Skin of body (tissue), 2 donors: Measurements from ENCODE around the gene CD244. TPM values are rescaled to one million over a fixed set of nuclear protein-coding genes. Genes with fewer than 3 reads are reported as not detected.
"Not testable (repeated sequence)": the region's sequence is repeated elsewhere in the genome, so short reads cannot be mapped to it uniquely, and the experiment has no call there.

Source experiments
- DNase-seq: peaks from one replicate; lab custom pipeline; 2025; lab: John Stamatoyannopoulos, UW
- total RNA-seq: library from RNA; depleted of rRNA; stranded (reverse); fragments of >200 nt; gene quantifications from one replicate; pipeline ENCODE4 v1.2.3, GENCODE V29; 2014

Gene CD244
- total RNA-seq, 1 donor from 2014 or later, result 0.49 TPM

DNA sequence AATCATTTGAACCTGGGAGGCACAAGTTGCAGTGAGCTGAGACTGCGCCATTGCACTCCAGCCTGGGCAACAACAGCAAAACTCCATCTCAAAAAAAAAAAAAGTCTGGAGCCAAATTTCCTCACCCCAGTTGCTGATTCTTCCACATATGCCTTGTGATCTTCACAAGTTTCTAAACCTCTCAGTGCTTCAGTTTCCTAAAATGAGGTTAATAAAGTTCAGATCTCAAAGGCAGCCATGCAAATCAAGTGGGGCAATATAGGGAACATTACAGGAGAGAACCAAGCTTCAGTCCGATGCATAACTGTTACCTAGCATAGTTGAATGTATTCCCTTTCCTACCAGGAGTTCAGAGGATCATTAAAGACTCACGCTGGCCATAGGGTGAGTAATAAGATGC lies 17.5 kb upstream of the CD244 start:
- no peak for DNase-seq

DNA sequence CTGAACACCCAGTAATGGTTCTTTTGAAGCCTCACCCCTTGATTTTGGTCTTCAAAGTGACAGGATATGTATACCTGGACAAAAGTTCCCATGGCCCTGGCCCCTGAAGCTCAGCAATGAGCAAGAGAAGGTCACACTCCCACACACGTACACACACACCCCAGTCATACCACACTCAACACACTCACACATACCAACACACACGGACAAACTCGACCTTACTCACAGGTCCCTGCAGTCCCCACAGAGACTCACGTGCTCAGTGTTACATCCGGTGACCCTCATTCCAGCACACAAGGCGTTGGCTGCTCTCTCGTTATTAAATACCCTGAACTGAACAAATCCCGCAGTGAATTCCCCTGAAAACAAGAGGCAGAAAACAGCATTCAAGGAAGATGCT lies 16.4 kb upstream of the CD244 start:
- DNase-seq, result no peak

DNA sequence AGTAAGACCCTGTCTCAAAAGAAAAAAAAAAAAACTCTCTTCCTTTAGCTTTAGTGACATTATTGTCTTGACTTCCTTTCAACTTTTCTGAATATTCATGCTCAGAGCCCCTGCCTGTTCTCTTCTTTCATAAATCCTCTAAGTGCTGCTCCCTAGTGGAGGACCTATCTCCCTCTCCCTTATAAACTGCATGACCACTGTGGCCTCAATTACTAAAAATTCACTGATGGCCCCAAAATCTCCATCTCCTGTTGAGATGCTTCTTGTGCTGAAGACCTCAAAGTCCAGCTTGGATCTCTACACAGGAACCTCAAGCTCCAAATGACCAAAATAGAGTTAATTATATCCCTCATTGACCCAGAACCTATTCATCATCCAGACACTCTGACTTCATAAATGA lies 14.5 kb upstream of the CD244 start:
- DNase-seq, result no peak

DNA sequence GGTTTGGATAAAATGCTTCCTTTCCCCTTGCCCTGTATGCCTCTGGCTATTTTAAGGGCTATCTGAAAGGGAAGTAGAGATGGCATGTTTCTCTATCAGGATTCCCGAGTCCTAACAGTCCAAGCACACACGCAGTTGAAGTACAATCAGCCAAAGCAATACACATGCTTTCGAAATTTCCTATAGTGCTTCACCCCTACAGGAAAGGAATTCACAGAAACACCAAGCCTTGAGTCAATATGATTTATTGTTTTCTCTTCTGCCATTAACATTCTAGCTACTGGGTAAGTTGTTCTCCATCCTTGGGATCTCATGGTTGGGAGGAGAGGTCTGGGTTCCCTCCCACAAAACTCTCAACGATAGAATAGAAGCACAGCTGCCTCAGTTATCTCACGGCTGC lies 13.6 kb upstream of the CD244 start:
- DNase-seq, result no peak

DNA sequence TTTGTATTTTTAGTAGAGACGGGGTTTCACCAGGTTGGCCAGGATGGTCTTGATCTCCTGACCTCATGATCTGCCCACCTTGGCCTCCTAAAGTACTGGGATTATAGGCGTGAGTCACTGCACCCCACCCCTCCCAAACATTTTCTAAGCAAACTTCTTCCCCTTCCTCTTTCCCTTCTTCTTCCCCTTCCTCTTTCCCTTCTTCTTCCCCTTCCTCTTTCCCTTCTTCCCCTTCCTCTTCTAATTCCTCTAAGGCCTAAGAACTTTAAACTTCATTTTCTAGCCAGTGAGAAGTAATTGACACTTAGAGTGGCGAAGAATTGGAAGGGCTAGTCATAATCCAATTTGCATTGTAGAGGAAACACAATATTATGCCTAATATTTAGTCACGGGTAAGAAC lies 12.9 kb upstream of the CD244 start:
- DNase-seq, result not testable (repeated sequence)

DNA sequence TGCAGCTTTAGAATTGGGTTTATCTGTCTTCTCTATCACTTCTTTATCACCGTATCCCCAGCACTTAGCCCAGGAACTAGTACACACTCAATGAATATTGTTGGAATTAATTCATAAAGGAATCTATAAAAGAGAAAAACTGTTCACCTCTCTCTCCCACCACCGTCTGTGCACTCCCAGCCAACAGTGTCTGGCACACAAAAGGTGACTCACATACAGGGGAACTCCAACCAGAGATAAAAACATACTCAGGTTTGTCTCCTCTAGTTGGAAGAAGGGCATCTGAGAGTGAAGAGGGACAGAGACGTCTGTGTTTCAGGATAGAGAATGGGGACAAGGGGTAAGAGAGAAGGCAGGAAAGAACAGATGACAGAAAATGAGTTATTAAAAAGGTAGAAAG lies 12.2 kb upstream of the CD244 start:
- no peak for DNase-seq

DNA sequence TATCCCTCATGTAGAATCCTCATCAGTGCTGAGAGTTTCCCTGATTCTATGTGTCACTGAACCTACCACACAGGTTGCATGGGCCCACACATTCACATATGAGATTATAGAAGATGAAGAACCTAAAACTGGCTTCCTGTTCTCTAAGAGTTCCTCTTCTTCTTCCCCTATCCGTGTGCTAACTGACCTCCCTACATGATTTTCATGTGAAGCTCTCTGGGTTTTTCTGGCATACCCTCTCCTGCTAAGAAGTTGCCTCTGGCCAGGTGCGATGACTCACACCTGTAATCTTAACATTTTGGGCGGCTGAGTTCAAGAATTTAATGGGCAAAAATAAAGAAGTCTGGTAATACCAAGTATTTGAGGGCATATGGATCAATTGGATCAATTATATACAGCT lies 5.5 kb upstream of the CD244 start:
- no peak for DNase-seq

DNA sequence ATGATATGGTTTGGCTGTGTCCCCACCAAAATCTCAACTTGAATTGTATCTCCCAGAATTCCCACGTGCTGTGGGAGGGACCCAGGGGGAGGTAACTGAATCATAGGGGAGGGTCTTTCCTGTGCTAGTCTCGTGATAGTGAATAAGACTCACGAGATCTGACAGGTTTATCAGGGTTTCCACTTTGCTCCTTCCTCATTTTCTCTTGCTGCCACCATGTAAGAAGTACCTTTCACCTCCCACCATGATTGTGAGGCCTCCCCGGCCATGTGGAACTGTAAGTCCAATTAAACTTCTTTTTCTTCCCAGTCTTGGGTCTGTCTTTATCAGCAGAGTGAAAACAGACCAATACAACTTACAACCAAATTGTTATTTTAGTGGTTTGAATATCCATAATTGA lies 5.0 kb upstream of the CD244 start:
- DNase-seq, result not testable (repeated sequence)

DNA sequence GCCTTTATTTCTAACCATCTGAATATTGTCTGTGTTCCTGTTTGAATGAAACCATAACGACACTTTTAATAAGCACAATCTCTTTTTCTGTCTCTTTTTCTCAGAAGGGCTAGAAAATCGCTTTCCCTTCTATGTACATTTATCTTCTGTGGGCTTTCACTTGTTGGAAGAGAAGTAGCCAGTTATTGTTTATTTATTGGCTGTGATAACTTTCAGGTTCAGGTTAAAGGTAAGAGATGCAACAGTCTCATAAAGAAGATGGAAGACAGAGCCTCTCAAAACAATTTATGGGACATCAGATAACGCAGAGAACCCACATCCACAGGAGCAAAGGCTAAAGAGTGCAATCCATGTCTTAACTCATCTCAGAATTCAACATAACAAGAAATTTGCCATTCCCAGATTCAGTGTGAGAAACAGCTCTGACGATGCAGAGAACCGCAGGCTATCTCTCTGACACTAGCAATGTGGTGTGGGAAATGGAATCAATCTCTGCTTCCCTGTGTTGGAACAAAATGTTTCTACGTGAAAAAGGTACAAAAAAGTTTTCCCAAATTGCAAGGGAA lies 4.1 kb upstream of the CD244 start:
- DNase-seq, result no peak

DNA sequence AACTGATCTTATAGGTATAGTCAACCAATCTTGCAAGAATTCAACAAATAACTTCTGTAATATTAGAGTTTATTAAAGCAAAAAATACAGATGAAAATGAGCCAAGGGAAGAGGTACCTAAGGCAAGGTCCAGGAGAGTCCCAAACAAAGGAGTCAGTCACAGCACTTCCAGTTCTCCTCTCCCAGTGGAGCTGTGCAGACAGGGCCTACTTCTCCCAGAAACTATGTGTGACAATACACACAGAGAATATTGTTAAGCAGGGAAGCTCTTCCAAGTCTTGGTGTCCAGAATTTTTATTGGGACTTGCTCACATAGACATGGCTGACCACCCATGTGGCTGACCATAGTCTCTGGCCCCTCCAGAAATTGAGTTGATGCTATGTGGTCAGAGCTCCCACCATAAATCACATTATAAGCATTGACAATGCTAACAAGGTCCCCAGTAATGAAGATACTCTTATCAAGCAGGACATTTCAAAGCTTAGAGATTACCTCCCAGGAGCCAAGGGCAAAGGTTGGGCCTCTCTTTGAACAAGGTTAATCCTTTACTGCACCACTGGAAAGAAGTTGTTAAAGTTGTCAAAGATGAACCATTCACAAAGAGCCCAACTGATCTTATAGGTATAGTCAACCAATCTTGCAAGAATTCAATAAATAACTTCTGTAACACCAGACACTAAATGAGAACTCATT lies 3.5 kb upstream of the CD244 start:
- DNase-seq, result no peak

DNA sequence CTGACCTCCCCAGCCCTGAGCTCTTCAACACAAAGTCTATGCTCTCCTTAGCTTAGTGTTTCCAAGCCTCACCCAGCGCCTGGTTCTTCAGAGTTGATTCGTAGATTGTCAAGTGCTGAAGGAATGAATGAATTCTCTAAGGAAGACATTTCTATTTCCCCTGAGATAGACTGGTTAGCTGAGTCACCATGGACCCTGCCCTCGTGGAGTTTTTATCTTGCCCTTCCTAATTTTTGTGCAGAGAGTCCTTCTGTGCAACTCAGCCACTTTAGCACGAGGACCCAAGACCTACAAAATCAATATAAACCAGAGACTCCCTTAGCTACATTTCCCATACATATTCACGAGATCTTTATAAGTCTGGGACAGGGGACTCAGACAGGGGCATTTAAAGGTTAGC lies 2.6 kb upstream of the CD244 start:
- DNase-seq, result no peak

DNA sequence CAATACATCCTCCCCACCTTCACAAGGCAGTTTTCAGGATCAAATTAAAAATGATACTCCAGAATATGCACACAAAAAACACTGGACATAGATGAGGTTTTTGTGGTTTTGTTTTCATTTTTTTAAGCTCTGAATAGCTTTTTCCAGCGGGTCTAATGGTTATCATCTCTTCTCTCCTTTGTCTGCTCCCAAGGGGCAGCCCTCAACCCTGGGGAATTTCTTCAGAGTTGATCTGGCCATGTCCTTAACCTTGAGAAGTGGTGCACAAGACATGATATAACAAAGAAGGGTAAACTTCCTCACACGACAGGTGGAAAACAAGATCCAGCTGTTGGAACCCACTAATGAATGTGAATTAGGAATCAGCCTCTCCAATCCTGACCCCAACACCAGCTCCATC lies 1.5 kb upstream of the CD244 start:
- DNase-seq, result no peak

DNA sequence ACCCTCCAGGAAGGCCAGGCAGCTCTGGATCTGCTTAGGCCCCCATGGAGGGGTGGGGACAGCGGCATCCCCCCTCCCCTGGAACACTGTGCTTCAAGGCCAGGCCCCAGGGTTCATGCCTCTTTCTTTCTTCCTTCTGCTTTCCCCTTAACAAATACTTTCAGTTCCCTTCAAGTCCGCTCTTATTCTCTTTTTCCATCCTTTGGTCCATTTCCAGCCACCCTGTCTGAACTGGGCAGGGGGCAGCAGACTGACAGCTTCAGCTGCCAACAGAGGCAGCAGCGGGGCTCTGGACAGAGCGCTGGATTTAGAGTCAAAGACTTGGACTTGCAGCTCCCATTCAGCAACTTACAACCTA lies 1.1 kb upstream of the CD244 start:
- DNase-seq, result no peak

DNA sequence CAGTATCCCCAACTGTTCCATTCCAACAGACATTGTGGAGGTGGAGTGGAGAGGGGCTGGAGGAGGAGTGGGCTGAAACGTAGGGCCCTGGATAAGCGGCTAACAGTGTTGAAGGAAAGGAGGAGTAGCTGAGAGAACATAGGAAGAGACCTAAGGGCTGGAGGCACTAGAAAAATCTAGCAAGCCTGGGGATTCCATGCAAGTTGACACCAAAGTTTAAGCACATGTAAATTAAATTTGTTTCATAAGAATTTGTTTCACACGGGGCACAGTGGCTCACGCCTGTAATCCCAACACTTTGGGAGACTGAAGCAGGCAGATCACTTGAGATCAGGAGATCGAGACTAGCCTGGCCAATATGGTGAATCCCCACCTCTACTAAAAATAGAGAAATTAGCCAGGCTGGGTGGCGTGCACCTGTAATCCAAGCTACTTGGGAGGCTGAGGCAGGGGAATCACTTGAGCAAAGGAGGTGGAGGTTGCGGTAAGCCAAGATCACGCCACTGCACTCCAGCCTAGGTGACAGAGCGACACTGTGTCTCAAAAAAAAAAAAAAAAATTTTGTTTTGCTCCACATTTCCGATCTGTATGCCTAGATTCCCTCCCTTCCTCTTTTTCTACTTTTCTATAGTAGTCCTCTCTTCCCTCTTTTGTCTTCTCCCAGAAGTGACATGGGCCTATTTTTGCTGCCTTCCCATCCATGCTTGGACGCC lies 530 bp upstream of the CD244 start:
- no peak for DNase-seq

DNA sequence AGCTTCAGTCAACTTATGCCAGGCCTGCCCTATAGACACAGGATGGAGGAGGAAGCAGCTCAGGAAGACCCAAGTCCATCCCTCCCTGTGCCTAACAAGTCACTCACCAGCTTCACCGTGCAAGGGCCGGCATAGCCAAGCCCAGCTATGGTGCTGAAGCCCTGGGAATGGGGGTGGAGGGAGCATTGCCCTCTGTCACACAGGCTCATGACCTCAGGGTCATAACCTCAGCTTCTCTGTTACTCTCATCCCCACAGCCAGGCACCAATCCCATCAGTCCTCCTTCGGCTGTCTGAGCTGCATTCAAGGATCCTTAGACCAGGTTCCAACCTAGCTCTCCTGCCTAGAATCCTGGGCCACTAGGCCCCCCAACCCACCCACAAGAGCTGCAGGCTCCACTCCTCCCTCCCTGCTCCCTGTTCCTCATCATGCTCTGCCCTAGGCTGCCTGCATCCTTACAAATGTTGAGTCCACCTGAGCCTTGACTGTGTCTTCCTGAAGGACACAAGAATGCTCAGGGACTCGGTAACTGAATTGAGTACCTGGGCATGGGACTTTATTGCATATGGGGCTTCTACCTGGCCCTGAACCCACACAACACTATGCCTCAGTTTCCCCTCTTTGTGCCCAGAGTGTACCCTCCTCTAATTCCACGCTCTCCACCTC lies 1.7 kb downstream of the CD244 start:
- no peak for DNase-seq

DNA sequence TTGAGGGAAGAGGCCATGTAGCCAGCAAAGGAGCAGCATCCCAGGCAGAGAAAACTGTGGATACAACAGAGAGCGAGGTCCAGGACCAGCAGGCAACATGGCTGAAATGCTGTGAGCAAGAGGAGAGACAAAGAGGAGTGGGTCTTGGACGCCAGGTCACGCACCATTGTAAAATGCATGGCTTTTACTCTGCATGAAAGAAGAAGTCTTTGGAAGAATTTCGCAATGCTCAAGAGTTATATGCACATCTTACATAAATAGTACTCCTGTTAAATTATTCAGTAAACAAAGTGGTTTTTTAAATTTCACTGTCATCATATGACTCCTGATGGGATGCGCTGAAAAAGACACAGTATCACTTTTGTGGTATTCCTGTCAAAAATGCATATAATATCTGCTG lies 3.5 kb downstream of the CD244 start:
- no peak for DNase-seq

DNA sequence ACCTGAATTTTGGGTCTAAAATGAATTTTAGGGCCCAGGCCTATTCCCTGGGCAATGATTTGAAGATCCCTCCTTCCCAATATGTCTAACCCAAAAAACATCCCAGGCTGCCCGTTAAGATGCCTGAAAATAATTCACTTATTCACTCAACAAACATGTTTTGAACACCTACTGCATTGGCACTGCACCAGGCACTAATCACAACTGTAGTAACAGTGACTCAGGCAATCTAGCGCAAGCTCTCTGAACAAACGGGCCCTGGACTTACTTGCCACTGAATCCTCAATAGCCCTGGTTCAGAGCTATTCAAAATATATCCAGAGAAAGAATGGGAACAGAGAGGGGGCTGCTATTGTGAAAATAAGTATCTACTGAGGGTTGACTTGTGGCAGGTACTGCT lies 4.2 kb downstream of the CD244 start:
- no peak for DNase-seq

DNA sequence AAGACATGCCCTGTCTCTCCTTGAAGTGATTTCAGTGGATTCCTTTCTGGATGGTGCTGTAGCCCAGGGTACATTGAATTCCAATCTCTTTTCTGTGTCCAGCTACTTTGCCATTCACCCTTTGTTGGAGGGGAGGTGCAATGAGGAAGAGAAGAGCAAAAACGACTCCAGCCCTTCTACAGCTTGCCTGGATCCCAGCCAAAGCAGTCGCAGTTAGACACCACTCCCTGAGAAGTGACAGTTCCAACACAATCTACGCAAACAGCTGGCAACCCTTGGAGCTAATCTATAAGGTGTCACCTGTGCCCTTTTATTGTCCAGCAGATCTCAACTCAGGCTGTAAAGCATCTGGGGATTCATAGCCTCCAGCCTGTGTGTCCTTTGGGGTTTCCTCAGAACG lies 4.6 kb downstream of the CD244 start:
- no peak for DNase-seq

DNA sequence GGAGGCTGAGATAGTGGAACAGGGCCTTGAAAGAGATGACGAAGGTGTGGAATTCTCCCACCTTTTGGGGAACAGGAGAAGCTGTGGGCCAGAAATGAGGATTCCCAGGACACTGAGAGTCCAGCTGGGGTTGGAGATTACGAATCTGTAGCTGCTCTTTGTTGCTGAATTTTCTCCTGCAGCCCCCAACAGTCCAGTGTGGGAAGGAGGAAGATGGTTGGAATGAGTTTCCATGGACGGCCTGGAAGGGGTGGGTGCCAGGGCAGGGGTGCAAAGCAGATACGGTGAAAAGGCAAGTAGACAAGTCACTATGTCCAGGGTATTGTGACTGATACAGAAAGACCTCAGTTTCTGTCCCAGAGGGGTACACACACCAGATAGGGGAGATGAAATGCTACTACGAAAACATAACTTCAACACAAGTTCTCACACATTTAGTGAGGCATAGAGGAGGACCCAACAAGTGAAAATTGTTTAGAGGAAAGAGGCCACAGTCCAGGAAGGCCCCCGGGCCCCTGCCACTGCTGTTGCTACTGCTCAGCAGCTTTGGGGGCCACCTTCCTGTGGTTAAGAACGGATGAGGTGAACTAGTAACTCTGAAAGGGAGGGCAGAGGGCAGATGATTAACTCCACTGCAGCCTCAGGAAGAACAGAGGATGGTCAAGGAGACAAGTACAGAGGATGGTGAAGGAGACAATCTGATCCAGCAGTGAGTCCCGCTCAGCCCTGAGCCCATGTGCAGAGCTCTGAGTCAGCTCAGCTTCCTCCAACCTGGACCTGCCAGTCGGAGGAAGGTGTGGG lies 7.3 kb downstream of the CD244 start:
- DNase-seq, result no peak

DNA sequence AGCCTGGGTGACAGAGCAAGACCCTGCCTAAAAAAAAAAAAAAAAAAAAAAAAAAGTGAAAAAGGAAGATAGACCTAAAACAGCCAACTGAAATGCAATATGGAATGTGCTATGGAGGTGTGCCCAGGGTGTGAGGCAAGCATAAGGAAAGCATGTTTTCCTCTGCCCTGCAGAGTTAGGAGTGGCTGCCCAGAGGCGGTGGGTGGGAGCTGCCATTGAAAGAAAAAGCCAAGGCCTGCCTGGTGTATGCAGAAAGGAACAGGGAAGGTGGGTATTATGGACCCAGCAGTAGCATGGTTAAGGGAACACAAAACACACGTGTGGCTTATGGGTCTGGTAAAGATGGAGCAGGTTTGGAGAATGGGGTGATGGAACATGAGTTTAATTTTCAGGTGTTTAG lies 8.9 kb downstream of the CD244 start:
- DNase-seq, result no peak

DNA sequence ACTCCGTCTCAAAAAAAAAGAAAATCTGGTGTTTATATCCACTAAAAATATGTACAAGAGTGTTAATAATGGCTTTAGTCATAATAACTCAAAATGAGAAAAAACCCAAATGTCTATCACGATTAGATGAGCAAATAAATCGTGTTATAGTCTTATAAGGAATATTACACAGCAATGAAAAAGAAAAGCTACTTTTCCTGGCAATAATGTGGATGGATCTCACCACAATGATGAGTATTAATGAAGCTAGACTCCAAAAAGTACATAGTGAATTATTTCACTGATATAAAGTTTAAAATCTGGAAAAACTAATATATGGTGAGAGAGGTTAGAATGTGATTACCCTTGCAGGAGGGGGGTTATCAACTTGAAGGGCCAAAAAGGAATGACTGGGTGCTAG lies 9.7 kb downstream of the CD244 start:
- no peak for DNase-seq

DNA sequence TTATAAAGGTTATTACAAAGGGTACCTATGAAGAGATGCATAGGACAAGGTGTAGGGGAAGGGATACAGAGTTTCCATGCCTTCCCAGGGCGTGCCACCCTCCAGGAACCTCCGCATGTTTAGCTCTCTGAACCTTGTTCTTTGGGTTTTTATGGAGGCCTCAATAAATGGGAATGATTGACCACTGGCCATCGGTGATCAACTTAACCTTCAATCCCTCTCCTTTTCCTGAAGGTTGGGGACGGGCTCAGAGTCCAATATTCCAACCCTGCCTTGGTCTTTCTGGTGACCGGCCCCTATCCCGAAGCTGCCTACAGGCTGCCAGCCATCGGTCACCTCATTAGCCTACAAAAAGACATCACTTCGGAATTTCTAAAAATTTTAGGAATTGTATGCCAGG lies 11.7 kb downstream of the CD244 start:
- DNase-seq, result no peak
